AG04450 (cell line): ENCODE results near the gene CISH. TPM values are rescaled to one million over a fixed set of nuclear protein-coding genes. Genes with fewer than 3 reads are reported as not detected.
A peak's percentile ranks its signal among the peaks of the same experiment; 100 is the strongest.

Experiments used
- CTCF ChIA-PET: fragments of 300-600, 350-600 bp; formaldehyde crosslinking; extraction: SDS; loops from one replicate; lab custom pipeline; 2022; ENCODE audit warnings: antibody characterized with exemption, inconsistent platforms; lab: Charles Lee
- POLR2A ChIA-PET: fragments of 350-600 bp; formaldehyde crosslinking; extraction: SDS; loops from one replicate; lab custom pipeline; 2021; ENCODE audit warnings: antibody characterized with exemption, inconsistent platforms; lab: Yijun Ruan, JAX
- DNase-seq: peaks from one replicate; pipeline ENCODE4 v3.0.0-alpha.2; 2011; ENCODE audit warnings: low read depth, low spot score
- H3K27ac ChIP-seq: one replicate; pipeline ENCODE4 v1.5.1; 2012; ENCODE audit warnings: low read depth, low read length, control low read depth
- H3K27me3 ChIP-seq: one replicate; pipeline ENCODE4 v1.6.0; 2012; ENCODE audit warnings: low read length; ENCODE audit not compliant: control insufficient read depth, insufficient read depth
- H3K4me3 ChIP-seq: 2 replicates; pipeline ENCODE4 v1.5.1; 2011; ENCODE audit warnings: mild to moderate bottlenecking, low read depth, low read length, control low read depth
- H3K9me3 ChIP-seq: 2 replicates; pipeline ENCODE4 v1.5.1; 2012; ENCODE audit warnings: low read length; ENCODE audit not compliant: control insufficient read depth, insufficient read depth
- CTCF ChIP-seq: IDR thresholded peaks from 2 replicates; pipeline ENCODE4 v1.5.1; 2011; ENCODE audit warnings: low read depth, low read length, control low read depth, inconsistent platforms
- polyA plus RNA-seq: library from polyadenylated mRNA; depleted of rRNA; stranded (reverse); fragments of >200 nt; gene quantifications from 2 replicates; pipeline ENCODE4 v1.2.3, GENCODE V29; 2011

Gene CISH
- polyA plus RNA-seq, 1 experiment = 2.4 TPM

- POLR2A ChIA-PET = no interaction called here
- peak; percentile 26 for DNase-seq
- no peaks in the 10 kb centered on the region for H3K9me3 ChIP-seq
- TF ChIP-seq CTCF = no peak
- CTCF ChIA-PET = interaction anchor here (0.6 kb wide), 1 partner anchor 24 kb away, joined by 3 read pairs; no protein-coding TSS in a partner anchor
- H3K4me3 ChIP-seq = no peak overlapping the region
- H3K27me3 ChIP-seq = no peaks in the 10 kb centered on the region
- peak overlapping the region; percentile 31 for H3K27ac ChIP-seq
These were observed 27.5 kb upstream of the CISH start for GRCh38 chr3:50639055-50639494.

- TF ChIP-seq CTCF = no peak
- no peak overlapping the region for H3K27ac ChIP-seq
- H3K4me3 ChIP-seq = no peak overlapping the region
- POLR2A ChIA-PET = no interaction called here
- no peaks in the 10 kb centered on the region for H3K9me3 ChIP-seq
- CTCF ChIA-PET = no interaction called here
- DNase-seq = no peak
- H3K27me3 ChIP-seq = no peaks in the 10 kb centered on the region
These were observed 26.4 kb upstream of the CISH start for GRCh38 chr3:50637945-50638344.

- H3K4me3 ChIP-seq = no peak overlapping the region
- H3K27me3 ChIP-seq = no peaks in the 10 kb centered on the region
- DNase-seq = no peak
- H3K9me3 ChIP-seq = no peaks in the 10 kb centered on the region
- no peak overlapping the region for H3K27ac ChIP-seq
- CTCF ChIA-PET = no interaction called here
- POLR2A ChIA-PET = interaction anchor here (0.6 kb wide), 1 partner anchor 9 kb away, joined by 6 read pairs; no protein-coding TSS in a partner anchor
- TF ChIP-seq CTCF = no peak
These were observed 25.4 kb upstream of the CISH start for GRCh38 chr3:50637011-50637410.

- DNase-seq = no peak
- Histone ChIP-seq H3K27me3 (no peaks in the 10 kb centered on the region), H3K4me3 (no peak overlapping the region), H3K9me3 (no peaks in the 10 kb centered on the region), H3K27ac (no peak overlapping the region)
- ChIA-PET CTCF (no interaction called here), POLR2A (no interaction called here)
- no peak for TF ChIP-seq CTCF
These were observed 23.5 kb upstream of the CISH start for GRCh38 chr3:50635066-50635465.

GRCh38 chr3:50633230-50633790 is 21.7 kb upstream of the CISH start:
- ChIA-PET POLR2A (no interaction called here), CTCF (interaction anchor here (3.7 kb wide), 1 partner anchor 17 kb away, joined by 14 read pairs; the partner anchor contains the start of gene MAPKAPK3)
- Histone ChIP-seq H3K27ac (no peak overlapping the region), H3K9me3 (no peaks in the 10 kb centered on the region), H3K4me3 (no peak overlapping the region), H3K27me3 (no peaks in the 10 kb centered on the region)
- TF ChIP-seq CTCF = no peak
- no peak for DNase-seq
